GM18861 (cell line): ENCODE results near the gene GPR35.

ENCODE experiments used
- ATAC-seq: cut with Tn5 transposase; IDR thresholded peaks from one replicate; pipeline ENCODE4 v1.9.1; 2021; ENCODE audit not compliant: unreplicated experiment

Gene GPR35

GRCh38 chr2:240622531-240623235 is 2.6 kb upstream of the GPR35 start:
- ATAC-seq: no peak

DNA sequence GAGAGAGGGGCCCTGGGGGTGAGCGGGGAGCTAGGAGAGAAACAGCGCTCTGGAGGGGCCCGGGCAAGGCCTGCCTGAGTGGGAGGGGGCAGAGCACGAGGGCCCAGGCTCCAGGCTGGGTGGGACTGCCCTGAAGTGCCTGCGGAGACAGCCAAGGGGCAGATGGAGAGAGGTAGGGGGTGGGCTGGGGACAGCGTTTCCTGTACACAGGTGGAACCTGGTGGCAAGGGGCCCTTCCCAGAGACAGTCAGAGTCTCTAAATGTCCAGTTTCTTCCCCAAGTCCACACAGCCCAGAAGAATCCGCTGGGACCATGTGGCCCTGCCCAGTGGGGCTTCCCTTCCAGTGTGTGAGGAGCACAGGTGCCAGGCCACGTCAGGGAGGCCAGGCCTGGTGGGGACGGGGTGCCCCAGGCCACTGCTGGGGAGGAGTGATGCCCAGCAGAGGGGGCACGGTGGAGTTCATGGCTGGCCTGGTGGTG is 1.7 kb upstream of the GPR35 start:
- ATAC-seq: no peak

DNA sequence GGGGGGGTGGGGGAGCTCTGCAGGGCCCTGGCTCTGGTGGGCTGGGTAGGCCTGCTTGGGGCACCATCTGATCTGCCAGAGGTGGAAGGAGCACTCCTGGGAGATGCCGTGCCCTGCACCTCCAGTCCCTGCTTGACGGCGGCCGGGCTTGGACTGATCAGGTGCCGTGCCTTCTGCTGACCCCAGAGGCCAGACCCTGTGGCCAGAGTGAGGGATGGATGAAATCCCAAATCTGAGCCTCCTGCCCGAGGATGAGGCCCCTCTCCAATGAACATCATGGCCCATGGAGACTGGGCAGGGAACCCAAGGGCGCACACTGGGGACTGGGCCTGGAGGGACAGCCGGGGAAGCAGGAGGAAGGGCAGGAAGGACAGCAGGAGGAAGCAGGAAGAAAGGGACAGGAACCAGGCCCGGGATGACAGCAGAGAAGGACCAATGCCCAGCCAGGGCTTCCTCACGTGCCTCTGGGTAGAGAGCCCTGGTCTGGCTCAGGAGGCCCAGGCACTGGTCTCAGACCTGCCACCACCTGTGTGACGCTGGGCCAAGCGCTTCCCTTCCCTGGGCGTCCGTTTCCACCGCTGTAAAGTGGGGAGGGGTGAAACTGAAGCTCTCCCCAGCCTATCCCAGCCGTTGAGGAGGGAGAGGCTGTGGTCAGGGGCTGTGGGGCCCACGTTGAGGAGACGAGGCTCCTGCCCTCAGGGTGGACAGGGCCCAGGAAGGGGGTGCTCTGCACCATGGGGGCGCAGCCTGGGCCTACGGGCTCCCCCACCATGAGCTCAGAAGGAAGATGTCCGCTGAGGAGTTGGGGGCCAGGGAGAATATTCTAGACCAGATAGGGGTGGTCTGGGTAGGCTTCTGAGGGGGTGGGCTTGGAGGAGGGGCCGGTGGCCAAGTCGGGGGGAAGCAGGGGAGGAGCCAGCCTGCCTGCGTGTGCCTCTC is 1.0 kb upstream of the GPR35 start:
- no peak for ATAC-seq

DNA sequence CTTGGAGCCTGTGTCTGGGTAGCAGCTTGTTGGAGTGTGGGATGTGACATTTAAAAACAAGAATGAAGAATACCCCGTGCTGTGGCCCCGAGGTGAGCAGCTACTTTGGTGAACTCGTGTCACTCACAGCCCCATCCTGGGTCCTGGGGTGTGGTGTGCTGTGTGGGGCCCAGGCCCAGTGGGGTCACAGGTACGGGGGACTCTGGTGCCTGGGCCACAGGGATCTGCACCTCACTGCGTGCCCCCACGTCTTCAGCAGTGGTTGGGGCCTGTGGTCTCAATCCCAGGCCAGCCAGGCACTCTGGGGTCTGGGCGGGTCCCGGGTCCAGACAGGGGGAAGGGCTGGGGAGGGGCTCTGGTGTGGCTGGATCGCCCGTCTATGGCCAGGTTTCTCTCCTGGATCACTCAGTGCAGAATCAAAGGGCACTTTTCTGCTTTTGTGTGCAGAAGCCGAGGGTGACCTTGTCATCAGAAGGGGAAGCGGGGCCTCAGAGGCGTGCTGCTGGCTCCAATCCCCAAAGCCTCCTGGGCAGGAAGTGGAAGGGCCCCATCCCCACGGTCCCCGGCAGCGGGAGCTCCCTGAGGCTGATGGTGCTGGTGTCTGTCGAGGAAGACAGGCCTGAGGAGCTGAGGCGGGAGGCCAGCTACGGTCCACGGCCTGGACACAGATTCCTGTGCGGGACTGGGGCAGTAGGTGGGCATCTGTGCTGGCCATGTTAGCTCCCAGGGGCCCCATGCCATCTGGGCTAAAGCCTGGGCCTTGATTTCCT is 1.4 kb downstream of the GPR35 start:
- no peak for ATAC-seq

DNA sequence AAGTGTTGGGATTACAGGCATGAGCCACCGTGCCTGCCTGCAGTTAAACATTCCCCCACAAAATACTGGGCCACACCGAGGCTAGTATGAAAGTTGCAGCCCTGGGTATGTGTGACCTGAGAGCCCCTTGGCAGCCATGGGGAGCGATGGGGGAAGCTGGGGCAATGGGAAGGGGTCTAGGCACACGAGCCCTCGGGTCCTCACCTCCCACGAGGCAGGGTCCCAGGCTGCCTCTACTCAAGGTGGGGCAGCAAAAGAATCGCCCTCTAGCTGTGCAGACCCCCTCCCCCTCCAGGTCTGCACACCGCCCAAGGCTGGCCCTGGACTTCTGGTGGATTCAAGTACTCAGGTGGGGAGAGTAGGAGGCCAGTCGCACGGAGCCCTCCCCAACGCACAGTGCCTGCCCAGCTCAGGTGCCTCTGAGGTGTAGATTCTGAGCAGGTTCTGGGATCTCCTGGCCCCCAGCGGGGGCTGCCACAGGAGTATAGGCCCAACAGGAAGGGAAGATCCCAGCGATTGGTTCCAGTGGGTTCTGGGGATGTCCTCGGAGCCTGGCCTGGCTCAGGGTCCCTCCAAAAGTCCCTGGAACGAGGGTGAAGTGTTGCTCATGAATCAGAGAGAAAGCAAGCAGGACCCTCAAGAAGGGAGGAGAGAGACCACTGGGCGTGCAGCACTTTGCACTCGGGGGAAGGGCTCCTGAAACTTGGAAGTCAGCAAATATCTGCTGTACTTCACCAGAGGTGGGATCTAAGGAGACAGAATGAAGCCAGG is 2.6 kb downstream of the GPR35 start:
- no peak for ATAC-seq

GRCh38 chr2:240628507-240628807 is 3.2 kb downstream of the GPR35 start:
- ATAC-seq: no peak

DNA sequence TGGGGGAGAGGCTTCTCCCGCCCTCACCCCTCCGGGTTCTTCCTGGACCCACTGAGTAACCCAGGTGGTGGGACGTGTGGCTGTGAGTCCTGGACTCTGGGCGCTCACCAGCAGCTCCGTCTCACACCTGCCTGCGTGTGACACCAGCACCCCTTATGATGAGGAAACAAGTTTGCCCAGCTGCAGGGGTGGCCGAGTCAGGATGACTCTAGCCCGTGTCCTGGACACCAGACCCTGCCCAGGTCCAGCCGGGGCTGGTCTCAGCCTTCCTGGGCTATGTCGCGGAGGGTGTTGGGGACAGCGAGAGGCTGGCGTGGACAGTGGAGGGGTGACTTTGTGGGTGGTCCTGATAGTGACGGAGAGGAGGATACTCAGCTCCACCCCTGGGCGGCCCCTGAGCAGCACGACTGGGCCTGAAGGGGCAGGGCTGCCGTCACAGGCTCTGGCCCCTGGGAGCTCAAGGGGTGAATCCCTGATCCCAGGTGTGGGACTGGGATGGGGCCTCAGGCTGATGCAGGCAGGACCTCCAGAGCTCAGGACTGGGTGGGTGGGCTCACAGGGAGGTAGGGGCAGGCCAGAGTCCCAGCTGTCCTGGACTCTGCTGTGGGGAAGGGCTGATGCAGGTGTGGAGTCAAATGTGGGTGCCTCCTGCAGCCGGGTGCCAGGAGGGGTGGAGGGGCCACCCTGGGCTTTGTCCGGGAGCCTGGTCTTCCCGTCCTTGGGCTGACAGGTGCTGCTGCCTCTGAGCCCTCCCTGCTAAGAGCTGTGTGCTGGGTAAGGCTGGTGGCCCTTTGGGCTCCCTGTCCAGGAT is 3.7 kb downstream of the GPR35 start:
- ATAC-seq: no peak

GRCh38 chr2:240629619-240629967 is 4.3 kb downstream of the GPR35 start:
- ATAC-seq: no peak

GRCh38 chr2:240629968-240630770 is 4.9 kb downstream of the GPR35 start:
- no peak for ATAC-seq

DNA sequence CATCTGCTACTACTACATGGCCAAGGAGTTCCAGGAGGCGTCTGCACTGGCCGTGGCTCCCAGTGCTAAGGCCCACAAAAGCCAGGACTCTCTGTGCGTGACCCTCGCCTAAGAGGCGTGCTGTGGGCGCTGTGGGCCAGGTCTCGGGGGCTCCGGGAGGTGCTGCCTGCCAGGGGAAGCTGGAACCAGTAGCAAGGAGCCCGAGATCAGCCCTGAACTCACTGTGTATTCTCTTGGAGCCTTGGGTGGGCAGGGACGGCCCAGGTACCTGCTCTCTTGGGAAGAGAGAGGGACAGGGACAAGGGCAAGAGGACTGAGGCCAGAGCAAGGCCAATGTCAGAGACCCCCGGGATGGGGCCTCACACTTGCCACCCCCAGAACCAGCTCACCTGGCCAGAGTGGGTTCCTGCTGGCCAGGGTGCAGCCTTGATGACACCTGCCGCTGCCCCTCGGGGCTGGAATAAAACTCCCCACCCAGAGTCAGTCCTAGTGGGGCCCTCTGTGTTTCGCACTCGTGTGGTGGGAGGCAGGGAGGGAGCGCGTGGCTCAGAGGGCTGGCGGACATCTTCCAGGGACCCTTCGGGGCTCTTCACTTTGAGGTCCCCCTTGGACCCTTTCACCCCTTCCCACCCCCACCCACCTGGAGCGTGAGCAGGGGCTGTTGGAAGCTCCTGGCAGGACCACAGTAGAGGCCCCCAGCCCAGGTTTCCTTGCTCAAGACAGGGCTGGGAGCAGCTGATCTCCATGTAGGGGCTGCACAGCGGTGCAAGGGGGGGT is 5.7 kb downstream of the GPR35 start:
- no peak for ATAC-seq

- ATAC-seq: no peak
These were observed 6.4 kb downstream of the GPR35 start for GRCh38 chr2:240631548-240632305.

DNA sequence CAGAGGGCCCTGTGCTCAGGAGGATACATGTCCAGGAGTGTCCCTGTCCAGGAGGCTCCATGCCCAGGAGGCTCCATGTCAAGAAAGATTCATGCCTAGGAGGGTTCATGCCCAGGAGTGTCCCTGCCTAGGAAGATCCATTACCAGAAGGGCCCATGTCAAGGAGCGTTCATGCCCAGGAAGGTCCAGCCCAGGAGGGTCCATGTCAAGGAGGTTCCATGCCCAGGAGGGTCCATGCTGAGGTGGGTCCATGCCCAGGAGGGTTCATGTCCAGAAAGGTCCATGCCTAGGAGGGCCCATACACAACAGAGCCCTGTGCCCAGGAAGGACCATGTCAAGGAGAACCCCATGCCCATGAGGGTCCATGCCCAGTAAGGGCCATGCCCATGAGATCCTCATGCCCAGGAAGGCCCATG is 7.0 kb downstream of the GPR35 start:
- ATAC-seq: no peak

DNA sequence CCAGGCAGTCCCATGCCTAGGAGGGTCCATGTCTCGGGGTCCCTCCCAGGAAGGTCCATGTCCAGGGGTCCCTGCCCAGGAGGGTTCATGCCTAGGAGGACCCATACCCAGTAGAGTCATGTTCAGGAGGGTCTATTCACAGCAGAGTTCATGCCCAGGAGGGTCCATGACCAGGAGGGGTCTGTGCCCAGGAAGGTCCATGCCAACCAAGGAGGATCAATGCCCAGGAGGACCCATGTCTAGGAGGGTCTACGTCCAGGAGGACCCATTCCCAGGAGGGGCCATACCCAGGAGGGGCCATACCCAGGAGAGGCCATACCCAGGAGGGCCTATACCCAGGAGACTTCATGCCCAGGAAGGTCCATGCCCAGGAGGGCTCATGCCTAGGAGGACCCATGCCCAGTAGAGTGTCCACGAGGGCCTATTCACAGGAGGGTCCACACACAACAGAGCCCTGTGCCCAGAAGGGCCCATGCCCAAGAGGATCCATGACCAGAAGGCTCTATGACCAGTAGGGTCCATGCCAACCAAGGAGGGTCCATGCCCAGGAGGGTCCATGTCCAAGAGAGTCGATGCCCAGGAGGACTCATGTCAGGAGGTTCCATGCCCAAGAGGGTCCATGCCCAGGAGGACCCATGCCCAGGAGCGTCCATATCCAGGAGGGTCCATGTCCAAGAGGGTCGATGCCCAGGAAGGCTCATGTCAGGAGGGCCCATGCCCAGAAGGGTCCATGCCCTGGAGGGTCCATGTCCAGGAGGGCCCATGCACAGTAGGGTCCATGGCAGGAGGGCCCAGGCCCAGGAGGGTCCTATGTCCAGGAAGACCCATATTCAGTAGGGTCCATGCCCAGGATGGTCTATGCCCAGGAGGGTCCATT is 10.1 kb downstream of the GPR35 start:
- no peak for ATAC-seq

DNA sequence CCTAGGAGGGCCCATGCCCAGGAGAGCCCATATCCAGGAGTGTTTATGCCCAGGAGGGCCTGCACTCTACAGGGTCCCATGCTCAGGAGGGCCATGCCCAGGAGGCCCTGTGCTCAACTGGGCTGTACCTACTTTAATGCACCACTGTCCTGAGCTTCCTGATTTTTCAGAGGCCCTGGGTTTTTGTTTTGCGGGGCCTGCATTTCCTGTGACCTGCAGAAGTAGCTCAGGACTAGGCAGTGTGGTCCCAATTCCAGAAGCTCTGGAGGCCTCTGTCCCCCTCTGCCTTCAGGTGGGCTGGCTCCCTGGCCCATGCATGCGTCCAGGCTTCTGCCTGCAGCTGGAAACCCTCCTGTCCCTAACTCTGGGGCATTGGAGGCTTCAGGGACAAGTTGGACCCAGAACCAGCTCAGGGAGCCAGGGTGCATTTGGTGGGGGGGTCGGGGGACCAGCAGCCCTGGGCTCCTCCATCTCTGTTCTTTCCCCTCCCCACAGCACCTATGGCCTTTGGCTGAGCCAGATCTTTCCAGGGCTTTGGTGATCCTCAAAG is 10.8 kb downstream of the GPR35 start:
- ATAC-seq: no peak

DNA sequence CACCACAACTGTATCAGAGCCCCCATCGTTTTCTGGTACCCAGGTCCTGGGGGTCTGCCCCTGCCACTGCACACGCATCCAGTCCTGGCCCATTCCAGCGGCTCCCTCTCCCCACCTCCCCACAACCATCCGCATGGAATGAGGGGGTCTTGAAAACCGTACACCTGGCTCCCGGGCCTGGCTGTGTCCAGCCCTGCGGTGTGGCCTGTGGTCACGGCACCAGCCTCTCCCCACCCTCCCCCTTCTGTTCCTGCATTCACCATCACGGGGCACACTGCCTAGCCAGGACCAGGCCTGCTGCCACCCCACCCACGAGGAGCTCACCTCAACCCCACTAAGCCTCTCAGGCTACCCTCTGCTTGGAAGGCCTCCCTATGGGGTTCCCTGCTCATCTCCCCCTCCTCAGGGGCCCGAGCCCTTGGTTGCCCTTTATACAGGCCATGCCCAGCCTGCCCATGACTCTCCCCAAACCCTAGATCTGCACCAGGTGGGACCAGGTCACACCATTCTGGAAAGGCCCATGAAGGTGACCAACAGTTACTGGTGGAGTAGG is 11.4 kb downstream of the GPR35 start:
- ATAC-seq: no peak
